GM21737 (cell line): Measurements from ENCODE around the gene ST14.

Experiments
- ATAC-seq: cut with Tn5 transposase; IDR thresholded peaks from one replicate; pipeline ENCODE4 v1.9.1; 2021; ENCODE audit warnings: mild to moderate bottlenecking, moderate library complexity; ENCODE audit not compliant: unreplicated experiment

The ST14 gene

DNA sequence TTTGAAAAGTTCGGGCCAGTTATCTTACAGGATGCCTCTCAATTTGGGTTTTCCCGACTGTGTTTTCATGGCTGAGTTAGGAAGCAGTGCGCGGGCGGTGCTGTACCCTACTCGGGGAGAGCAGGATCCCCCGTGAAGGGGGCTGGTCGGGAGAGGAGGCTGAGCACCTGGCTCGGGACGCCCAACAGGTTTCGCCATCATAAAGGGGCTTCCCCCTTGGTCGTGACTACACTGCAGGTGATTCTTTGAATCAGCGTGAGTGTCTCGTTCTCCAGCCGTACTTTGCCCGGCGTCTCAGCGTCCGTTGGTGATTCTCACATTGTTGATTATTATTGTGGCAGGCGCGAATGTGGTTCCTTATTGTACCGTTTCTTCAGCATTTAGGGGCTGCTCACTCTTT lies 46.6 kb downstream of the ST14 start:
- no peak for ATAC-seq

DNA sequence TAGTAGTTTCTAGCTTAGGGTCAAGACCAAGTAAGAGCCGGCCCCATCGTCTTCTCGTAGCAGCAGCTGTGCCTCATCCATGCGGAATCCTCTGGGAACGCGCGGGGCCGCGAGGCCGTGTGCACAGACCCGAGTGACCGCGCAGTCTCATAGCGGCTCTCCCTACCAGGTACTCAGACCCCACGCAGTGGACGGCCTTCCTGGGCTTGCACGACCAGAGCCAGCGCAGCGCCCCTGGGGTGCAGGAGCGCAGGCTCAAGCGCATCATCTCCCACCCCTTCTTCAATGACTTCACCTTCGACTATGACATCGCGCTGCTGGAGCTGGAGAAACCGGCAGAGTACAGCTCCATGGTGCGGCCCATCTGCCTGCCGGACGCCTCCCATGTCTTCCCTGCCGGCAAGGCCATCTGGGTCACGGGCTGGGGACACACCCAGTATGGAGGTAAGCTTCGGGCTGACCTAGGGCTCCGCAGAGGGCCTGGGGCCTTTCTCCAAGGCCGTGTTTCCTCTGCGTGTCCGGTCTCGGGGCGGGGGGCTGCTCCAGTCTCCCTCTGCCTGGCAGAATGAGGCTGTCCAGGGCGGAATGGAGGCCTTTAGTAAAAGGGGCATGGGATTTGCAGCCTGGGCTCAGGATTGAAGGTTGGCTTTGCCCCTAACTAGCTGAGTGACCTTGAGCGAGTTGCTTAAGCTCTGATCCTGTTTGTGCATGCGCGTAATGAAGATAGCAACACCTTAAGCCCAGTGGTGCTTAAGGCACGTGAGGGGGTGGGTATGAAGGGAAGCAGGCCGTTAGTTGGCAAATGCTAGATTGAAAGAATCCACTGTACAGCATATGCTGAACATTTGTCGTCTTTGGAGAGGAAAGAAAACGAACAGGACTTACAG lies 48.9 kb downstream of the ST14 start:
- no peak for ATAC-seq

DNA sequence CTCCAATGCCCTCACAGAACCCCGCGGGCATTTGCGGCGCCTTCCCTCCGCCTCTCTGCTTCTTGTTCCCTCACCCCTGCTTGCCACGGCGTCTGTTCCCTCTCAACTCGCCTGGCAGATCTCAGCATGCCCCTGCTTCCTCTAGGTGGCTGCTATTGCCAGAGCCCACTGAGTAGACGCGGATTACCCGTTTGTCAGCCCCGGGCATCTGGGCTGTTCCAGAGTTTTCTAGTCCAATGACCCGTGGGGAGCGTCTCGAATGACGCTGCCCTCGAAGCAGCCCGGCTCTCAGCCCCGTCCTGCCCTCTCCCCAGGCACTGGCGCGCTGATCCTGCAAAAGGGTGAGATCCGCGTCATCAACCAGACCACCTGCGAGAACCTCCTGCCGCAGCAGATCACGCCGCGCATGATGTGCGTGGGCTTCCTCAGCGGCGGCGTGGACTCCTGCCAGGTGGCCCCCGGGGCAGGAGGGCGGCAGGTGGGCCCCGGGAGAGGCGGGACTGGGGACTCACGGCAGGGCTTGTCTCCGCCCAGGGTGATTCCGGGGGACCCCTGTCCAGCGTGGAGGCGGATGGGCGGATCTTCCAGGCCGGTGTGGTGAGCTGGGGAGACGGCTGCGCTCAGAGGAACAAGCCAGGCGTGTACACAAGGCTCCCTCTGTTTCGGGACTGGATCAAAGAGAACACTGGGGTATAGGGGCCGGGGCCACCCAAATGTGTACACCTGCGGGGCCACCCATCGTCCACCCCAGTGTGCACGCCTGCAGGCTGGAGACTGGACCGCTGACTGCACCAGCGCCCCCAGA lies 49.7 kb downstream of the ST14 start:
- ATAC-seq, result no peak

DNA sequence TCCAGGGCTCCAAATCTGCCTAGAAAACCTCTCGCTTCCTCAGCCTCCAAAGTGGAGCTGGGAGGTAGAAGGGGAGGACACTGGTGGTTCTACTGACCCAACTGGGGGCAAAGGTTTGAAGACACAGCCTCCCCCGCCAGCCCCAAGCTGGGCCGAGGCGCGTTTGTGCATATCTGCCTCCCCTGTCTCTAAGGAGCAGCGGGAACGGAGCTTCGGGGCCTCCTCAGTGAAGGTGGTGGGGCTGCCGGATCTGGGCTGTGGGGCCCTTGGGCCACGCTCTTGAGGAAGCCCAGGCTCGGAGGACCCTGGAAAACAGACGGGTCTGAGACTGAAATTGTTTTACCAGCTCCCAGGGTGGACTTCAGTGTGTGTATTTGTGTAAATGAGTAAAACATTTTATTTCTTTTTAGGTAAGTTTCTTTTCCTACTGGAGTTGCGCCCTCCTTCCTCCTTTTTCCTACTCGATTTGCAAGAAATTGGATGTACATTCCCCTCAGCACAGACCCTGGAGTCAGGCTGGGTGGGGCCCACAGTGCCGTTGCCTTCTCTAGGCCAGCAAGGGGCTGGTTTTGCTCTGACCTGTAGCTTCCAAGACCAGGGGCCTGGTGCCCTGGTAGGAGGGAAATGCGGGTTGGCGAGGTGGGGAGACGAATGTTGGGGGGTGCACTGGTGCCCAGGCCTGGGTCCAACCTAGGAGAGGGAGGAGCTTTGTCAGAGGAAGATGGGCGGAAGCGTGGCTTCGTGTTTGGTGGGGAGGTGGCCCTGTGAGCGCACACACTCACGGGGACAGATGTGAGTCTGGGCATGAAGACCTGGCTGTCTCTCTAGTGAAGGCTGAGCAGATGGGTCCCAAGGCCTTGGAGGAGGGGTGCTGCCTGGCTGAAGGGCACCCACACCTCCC lies 50.6 kb downstream of the ST14 start:
- ATAC-seq, result no peak

GRCh38 chr11:130211144-130211543 lies 51.6 kb downstream of the ST14 start:
- ATAC-seq, result no peak

DNA sequence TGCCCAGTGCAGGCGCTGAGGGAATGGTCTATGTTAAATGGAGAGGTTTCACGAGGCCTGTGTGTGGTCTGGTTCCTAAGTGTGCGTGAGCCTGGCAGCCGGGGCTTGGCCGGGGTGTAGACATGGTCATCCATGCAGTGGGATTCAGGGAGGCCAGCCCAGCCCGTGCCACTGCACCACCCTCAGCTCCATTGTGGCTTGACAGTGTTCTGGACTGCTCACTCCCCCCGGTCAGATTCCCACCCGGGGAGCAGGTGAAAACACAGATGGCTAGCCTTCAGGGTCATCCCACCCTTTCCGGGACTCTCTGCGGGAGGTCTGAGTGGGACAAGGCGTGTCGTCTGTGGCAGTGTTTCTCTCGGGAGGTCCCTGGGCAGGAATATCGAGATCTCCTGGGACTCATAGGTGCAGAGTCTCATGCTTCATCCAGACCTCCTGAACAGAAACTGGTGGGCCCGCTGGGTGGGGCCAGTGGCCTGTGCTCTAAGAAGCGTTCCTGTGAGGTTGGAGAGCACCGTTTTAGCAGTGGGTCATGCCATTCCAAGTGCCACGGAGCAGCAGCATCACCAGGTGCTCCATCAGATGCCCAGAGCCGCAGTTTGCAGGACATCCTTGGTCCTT lies 52.3 kb downstream of the ST14 start:
- no peak for ATAC-seq

DNA sequence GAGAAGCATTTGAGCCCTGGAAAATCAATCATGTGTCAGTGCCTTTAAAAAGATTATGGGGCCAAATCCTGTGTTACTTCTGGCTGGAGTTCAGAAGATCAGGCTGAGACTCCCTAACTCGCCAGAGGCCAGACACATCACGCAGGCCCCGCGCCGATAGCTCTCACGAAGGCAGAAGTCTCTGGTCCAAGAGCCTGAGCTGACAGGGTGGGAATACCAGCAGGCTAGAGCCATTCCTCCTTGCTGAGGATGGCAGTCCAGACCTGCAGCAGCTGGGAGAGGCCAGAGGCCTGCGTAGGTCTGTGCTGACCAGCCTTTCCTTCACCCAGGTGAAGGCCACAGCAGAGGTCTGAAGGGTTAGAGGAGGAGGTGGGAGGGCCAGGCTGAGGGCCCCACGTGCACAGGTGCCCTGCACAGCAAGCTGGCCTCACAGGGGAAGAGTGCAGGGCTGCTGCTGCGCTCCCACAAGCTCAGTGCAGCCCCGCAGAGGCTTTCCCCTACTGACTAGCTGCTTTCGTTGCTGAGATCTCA lies 52.9 kb downstream of the ST14 start:
- ATAC-seq, result no peak

DNA sequence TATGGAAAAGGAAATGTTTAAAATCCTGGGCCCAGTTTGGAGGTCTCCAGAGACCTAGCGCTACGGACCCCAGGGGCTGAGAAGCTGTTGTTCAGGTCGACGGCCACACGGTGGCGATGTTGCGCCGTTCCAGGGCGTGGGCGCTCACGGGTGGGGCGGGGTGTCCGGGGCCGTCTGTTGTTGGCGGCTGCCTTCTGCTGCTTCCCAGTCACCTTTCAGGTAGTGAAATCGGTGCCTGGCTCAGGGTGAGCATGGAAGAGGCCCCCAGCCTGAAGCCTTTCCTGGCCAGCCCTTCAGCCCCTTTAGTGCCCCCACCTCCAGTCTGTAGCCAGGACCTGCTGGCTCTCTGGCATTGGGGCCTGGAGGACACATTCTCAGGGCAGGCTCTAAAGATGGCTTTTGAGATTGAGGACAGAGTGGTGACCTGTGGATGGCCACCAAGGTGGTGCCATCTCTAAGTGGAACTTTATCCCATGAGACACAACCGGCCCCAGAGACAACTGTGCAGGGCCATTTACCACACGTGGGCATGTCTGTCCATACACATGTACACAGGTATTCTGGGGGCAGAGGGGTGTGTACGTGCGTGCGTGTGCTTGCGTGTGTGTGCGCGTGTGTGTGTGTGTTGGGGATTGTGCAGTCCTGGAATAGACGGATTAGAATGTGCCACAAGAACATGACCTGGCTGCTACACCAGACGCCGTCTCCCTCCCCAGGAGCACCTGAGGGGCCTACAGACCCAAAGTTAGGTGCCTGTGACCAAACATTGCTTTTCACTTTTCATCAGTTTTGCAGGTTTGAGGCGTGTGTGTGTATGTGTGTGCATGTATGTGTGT lies 53.8 kb downstream of the ST14 start:
- ATAC-seq, result peak; percentile 77

GRCh38 chr11:130213979-130214281 lies 54.3 kb downstream of the ST14 start:
- no peak for ATAC-seq

GRCh38 chr11:130214861-130215530 lies 55.4 kb downstream of the ST14 start:
- ATAC-seq, result no peak

GRCh38 chr11:130215531-130216220 lies 56.1 kb downstream of the ST14 start:
- no peak for ATAC-seq

- no peak for ATAC-seq
Observed at GRCh38 chr11:130216221-130216550, 56.6 kb downstream of the ST14 start.

DNA sequence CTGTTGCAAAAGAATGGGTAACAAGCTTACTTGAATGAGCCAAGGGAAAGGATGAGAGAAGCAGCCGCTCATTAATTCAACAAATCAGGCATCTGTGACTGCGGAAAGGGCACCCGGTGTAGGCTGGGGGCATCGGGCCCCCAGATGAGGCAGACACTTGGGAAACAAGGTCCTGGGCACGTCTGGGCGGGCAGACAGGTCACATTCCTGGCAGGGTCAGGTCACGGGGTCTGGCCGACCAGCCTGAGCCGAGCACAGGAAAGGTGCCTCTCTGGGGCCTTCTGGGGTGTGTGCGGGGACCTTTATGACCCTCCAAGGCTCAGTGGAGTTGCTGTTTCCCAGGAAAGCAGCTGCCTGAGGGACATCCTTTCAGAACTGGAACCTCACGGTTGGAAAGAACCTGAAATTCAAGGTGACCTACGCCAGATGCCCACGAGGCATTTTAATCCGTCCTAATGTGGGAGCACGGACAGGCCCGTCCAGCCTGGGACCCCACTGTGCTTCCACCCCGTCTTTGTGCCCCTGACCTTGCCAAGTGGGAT lies 57.1 kb downstream of the ST14 start:
- ATAC-seq, result no peak

DNA sequence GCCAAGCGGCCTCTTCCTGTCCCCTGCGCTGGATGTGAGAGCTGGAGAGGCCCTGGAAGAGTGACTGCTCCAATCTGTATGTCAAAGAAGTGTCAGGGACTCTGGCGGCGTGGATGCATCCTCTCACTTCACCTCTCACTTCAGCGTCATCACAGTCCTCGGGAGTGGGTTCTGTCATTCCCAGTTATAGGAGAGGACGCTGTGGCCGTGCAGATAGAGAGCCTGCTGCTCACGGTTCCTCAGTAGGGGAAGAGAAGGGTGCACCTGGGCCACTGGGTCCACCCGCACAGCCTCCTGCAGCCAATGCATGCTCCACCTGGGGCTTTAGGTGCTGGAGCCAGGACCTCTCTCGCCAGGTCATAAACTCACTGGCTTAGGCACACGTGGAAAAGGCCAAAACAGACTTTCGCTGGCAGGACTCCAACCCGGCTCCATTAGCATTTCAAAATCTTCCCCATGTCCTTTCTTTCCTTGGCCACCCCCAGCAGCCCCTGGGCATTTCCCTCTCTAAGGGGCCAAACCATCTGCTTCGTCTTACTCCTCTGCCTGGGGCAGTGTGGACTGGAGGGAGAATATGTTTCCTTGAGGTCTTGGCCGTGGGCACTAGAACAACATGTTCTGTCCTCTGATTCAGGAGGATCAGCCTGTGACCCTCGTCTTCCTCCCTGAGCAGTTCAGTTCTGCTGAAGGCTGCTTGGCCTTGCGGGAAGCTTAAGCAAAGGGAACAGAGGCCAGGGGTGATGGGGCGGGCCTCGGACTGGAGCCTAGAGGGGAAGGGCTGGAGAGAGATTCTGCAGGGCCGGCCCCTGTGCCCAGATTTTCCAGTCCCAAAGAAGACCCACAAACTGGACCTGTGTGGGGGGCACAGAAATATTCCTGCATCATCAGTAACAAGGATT lies 57.8 kb downstream of the ST14 start:
- ATAC-seq, result no peak

DNA sequence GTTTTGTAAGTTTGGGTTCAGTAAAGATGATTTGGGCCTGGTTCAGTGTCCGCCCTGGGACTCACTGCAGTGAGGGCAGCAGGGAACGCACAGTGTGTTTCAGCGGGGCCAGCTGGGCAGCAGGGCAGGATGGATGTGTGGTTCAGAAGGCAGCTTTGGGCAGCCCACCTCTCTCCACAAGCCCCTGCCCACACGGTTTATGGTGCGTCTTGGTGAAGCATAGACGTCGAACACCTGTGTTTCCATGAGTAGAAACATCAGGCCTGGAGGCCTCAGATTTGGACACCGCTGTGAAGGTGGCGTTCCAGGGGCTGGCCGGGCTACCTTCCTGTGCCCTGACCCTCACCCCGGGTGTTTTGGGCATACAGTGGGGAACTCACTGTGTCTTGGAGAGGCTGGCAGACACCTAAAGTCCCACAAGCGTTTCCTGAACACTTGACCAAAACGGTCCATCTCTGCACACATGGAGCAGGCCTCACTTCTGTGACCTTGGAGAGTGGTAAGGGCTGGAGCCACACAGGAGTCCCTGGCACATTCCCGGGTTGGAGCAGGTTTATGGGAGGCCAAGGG lies 59.0 kb downstream of the ST14 start:
- ATAC-seq, result no peak

DNA sequence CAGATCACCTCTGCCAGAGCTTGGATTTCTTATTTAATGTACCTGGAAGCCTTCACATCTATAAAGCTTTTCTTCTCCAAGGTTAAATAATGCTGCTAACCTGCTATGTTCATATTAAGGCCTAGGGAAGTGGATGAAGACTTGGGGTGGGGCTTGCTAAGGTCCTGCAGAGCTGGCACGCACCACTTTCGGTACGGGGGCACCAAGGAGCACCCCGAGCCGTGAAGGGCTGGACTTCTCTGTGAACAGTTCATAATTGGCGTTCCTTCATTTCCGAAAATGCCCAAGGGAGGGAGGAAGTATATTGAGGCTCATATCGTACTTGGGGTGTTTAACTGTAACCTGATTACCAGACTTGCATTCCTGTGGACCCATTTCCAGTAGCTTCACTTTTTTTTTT lies 59.6 kb downstream of the ST14 start:
- ATAC-seq, result no peak
